GM18907 (cell line): ENCODE results near the gene CABCOCO1.

Source experiments
- ATAC-seq: cut with Tn5 transposase; IDR thresholded peaks from one replicate; pipeline ENCODE4 v1.9.1; 2021; ENCODE audit warnings: mild to moderate bottlenecking, moderate library complexity; ENCODE audit not compliant: unreplicated experiment

The CABCOCO1 gene

GRCh38 chr10:61779950-61780659 is 117.4 kb downstream of the CABCOCO1 start:
- no peak for ATAC-seq

- no peak for ATAC-seq
Measured at GRCh38 chr10:61780732-61781131, 118.0 kb downstream of the CABCOCO1 start.

DNA sequence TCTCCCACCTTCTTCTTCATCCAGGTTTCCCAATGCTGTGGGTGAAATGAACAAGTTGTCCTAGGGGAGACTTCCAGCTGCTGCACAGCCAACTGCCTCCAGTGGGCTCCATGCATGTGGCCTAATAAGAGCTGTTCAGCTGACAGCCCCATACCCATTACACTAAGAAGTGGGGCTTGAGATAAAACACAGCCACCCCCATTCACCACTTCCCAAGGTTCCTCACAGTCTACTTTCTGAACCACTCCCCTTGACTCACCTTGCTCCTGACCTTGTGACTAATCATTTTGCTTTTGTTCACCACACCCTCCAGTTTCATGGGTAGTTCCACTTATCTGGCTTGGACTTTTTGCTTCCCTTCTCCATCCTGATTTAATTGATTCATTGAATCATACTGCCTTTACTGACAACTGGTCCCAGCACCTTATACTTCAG is 119.3 kb downstream of the CABCOCO1 start:
- no peak for ATAC-seq

DNA sequence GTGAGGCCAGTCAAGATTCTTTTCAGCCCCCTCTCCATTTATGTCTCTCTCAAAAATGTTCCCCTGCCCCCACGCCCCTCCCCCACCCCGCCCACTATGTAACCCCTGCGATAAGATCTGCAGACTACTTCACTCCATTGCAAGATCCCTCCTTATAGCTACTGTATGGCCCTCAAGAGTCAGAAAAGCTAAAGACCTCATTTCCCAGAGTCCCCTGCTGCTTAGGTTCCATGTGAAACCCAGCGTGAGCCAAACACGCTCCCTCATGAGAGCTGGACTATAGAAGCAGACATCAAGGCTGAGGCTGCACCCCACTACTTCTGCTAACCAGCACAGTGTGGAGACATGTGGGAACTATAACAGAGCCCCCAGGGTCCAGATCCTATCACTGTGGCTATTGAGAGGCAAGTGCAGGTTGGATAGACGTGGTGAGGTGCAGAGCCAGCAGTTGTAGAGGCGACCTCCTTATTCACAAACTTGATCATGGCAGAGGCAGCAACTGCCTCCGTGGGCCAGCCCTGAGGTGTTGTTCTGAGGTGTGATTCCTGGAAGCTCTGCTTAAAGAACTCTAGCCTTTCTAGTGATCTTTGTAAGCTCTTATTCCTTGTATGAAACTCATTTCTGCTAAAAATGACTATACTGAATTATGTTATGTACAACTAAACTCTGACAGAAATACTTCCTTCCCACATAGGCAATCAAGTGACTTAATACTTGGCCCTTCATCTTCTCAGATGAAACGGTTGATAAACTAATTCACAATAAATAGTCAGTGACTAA is 121.8 kb downstream of the CABCOCO1 start:
- no peak for ATAC-seq

GRCh38 chr10:61785473-61786105 is 122.9 kb downstream of the CABCOCO1 start:
- ATAC-seq, result no peak

DNA sequence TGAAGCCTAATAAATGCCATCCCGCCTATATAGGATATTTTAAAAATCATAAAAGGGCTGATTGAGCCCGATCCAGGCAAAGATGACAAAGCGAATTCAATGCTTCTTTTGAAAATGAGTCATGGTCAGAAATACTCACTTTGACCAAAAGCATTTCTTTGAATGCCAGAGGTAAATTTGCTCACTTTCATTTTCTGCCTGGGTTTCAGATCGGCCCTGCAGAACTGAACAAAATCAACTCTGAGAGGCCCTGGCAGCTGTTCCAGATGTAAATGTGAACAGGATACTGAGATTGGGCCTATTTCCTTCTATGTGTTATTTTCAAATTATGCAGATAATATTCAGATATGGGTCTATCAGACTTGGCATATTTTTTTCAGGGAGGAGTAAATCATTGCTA is 124.0 kb downstream of the CABCOCO1 start:
- peak; percentile 98 for ATAC-seq

GRCh38 chr10:61787170-61787569 is 124.4 kb downstream of the CABCOCO1 start:
- ATAC-seq, result no peak

DNA sequence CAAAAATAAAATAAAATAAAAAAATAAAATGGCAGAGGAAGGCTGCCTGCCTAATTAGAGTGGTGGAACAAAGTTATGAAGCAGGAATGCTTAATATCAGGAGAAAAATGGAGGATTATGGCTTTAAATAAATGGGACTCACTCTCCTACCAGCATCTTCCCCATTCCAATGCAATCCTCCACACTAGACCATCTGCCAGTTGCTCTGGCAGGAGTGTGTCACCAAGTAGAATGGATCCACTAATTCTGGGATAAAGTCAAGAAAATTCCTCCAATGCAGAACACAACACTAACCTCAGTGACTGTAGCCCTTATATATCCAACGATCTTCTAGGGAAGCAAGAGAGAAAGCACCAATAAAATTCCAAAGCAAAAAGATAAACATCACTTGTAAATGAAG is 126.3 kb downstream of the CABCOCO1 start:
- ATAC-seq, result no peak

- ATAC-seq, result no peak
Measured at GRCh38 chr10:61791216-61791615, 128.5 kb downstream of the CABCOCO1 start.

GRCh38 chr10:61792097-61792716 is 129.5 kb downstream of the CABCOCO1 start:
- ATAC-seq, result no peak

DNA sequence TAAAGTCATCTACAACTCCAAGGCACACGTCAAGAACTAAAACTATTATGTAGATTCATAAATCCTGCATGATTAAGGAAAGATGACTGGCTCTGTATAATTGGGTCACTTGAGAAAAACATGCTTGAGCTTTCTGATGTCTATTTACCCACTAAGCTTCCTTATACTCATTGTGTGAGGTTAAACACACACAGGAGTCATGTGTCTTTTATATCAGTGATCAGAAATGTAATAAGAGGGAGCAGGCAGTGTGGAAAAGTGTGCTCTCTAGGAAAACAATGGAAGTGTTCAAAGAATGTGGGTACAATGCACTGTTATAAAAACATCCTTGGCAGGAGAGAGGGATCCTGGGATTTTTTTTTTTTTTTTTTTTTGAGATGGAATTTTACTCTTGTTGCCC is 130.2 kb downstream of the CABCOCO1 start:
- ATAC-seq, result no peak

DNA sequence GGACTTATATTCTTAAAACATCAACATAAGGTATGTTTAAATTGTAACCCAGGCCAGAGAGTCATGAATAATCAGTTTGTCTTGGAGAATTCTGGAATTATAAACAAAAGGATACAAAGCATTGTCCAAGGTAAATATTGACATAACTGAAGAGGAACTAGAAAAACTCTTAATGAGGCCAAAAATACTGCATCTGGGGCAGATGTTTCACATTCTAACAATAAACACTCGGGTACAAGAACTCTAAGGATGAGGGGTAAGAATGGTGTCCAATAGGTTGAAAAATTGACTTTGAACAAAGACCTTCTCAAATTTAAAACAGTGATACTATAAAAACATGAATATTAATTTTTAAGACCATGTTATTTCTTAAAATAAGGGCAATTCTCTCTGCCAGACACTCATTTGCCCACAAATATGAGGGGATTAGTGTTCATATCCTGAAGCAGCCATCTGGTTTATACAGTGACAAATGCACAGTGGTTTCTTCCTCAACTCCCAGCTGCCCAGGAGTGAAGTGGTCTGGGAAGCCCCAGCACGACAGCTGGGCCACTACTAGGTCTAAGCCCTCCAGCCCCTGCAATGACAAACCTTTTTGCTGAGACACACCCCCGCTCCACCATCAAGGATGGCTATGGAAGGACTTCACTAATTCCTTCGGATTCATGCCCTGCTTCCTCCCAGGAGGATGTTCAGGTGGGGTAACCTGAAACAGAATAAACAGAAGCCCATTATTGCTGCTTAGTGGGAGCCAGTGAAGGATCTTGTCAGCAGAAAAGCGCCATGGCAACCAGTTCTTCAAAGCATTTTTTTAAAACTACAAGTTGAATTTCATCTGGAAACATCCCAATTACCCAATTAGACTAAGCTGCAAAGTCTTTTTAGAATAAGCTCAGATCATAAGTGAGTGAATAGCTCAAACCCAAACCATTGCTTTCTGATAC is 131.3 kb downstream of the CABCOCO1 start:
- ATAC-seq, result no peak

GRCh38 chr10:61795147-61795546 is 132.4 kb downstream of the CABCOCO1 start:
- ATAC-seq, result no peak

- peak; percentile 48 for ATAC-seq
Measured at GRCh38 chr10:61795551-61795950, 132.8 kb downstream of the CABCOCO1 start.

GRCh38 chr10:61796785-61797184 is 134.1 kb downstream of the CABCOCO1 start:
- no peak for ATAC-seq

- no peak for ATAC-seq
Measured at GRCh38 chr10:61797304-61798153, 134.8 kb downstream of the CABCOCO1 start.

- no peak for ATAC-seq
Measured at GRCh38 chr10:61798713-61799112, 136.0 kb downstream of the CABCOCO1 start.

DNA sequence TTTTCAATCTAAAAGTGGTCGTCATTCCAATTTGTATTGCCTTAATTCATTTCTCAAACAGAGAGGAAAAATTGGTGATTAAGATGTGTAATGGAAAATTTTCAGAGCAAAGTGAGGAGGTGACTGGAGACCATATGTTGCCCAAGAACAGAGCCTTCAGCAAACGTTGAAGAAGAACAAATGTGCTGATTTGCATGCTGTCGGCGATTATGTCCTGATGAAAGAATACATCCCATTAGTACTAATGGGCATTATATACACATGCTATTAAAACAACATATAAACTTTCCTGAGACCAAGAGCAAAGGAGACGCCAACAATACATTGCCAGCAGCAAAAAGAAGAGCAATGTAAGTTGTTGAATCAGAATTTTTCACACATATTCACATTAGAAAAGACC is 138.8 kb downstream of the CABCOCO1 start:
- ATAC-seq, result no peak

DNA sequence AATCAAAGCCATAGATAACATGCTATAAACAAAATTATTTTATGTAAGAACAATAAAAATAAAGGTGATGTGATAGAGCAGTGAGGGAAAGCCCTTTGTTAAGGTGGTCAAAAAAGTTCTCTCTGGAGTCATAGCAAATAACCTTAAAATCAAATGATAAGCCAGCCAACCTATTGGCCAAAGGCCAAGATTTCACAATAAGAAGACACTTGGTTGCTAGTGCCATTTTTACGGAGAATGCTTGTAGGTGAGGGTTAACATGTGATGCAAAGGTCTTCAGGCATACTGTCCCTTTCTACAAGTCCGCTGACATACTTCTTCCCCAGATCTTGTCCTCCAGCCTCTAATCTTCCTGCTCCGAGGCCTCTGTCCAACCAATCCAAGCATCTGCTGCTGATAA is 140.5 kb downstream of the CABCOCO1 start:
- no peak for ATAC-seq
